ENCODE results near the gene ZDHHC11B. TPM values are rescaled to one million over a fixed set of nuclear protein-coding genes. Genes with fewer than 3 reads are reported as not detected.
"Not testable (repeated sequence)": the region's sequence is repeated elsewhere in the genome, so short reads cannot be mapped to it uniquely, and the experiment has no call there.

The ZDHHC11B gene
- 10 to 100 TPM in 2 of 4 donors, 1 to 10 TPM in 2; 2.2 to 18.8 (median 9.5) TPM for polyA plus RNA-seq
- long read RNA-seq, donor 1, partial matches to known transcripts = 15 of 17 reads
- long read RNA-seq, donor 1, other reads (novel, unspliced or antisense) = 0 of 17 reads
- long read RNA-seq, donor 2, partial matches to known transcripts = 0 of 1 reads
- long read RNA-seq, donor 2, other reads (novel, unspliced or antisense) = 0 of 1 reads
- long read RNA-seq, donor 3, partial matches to known transcripts = 20 of 20 reads
- long read RNA-seq, donor 3, other reads (novel, unspliced or antisense) = 0 of 20 reads
- long read RNA-seq, donor 4 = 0 reads
- long read RNA-seq, donor 5 = 0 reads
- long read RNA-seq, donor 6, partial matches to known transcripts = 0 of 2 reads
- long read RNA-seq, donor 6, other reads (novel, unspliced or antisense) = 0 of 2 reads
- long read RNA-seq, donor 7 = 0 reads
- long read RNA-seq, donor 8 = 0 reads
- long read RNA-seq, donor 9, partial matches to known transcripts = 5 of 6 reads
- long read RNA-seq, donor 9, other reads (novel, unspliced or antisense) = 0 of 6 reads
- long read RNA-seq, donor 10, partial matches to known transcripts = 0 of 2 reads
- long read RNA-seq, donor 10, other reads (novel, unspliced or antisense) = 0 of 2 reads

GRCh38 chr5:784428-785177, at the start of gene ZDHHC11B:
Gene ZDHHC11B, minus strand, starts transcription at chr5:784729. Its CDS starts 17,810 bp downstream, at chr5:766919.
- not testable (repeated sequence) for FAIRE-seq; H3K4me1 ChIP-seq (ENCODE audit: control insufficient read depth in 3 of 3, insufficient read depth in 2 of 3, low read depth in 1 of 3, low read length in 2 of 3); H3K36me3 ChIP-seq (ENCODE audit: control insufficient read depth in 3 of 3, insufficient read depth in 2 of 3, low read depth in 1 of 3, low read length in 3 of 3); H3K27me3 ChIP-seq (ENCODE audit: control insufficient read depth in 3 of 3, insufficient read depth in 3 of 3, low read length in 3 of 3)
- Histone ChIP-seq H3K27ac (ENCODE audit: low read depth in 1 of 3, low read length in 2 of 3) (peak within 1 kb of the TSS; percentile 13 to 65 (median 43)), H3K4me3 (ENCODE audit: low read depth in 1 of 3, low read length in 3 of 3) (peak within 1 kb of the TSS; percentile 46 to 75 (median 74)), H3K9me3 (ENCODE audit: control insufficient read depth in 2 of 2, insufficient read depth in 1 of 2, low read depth in 1 of 2, low read length in 1 of 2) (peaks cover 0 to 19% of the 10 kb centered on the region in 2 donors)
- DNase-seq = peak in 1 of 2 donors; percentile 95
- WGBS, 3 donors = 0 to 1% (median 1%) methylated on average over 38 to 101 of the region's 101 CpGs

- not testable (repeated sequence) for DNase-seq; H3K4me1 ChIP-seq (ENCODE audit: control insufficient read depth in 3 of 3, insufficient read depth in 2 of 3, low read depth in 1 of 3, low read length in 2 of 3); H3K9me3 ChIP-seq (ENCODE audit: control insufficient read depth in 2 of 2, insufficient read depth in 1 of 2, low read depth in 1 of 2, low read length in 1 of 2); H3K36me3 ChIP-seq (ENCODE audit: control insufficient read depth in 3 of 3, insufficient read depth in 2 of 3, low read depth in 1 of 3, low read length in 3 of 3); H3K4me3 ChIP-seq (ENCODE audit: low read depth in 1 of 3, low read length in 3 of 3); FAIRE-seq; H3K27me3 ChIP-seq (ENCODE audit: control insufficient read depth in 3 of 3, insufficient read depth in 3 of 3, low read length in 3 of 3); H3K27ac ChIP-seq (ENCODE audit: low read depth in 1 of 3, low read length in 2 of 3)
- 72 to 87% (median 77%) methylated on average over 2 of the region's 2 CpGs for WGBS, 3 donors
Observed at GRCh38 chr5:834013-834412, 49.5 kb upstream of the ZDHHC11B start.

GRCh38 chr5:828194-828593, 43.7 kb upstream of the ZDHHC11B start:
- H3K27ac ChIP-seq (ENCODE audit: low read depth in 1 of 3, low read length in 2 of 3); H3K9me3 ChIP-seq (ENCODE audit: control insufficient read depth in 2 of 2, insufficient read depth in 1 of 2, low read depth in 1 of 2, low read length in 1 of 2); H3K4me3 ChIP-seq (ENCODE audit: low read depth in 1 of 3, low read length in 3 of 3); FAIRE-seq; DNase-seq; H3K27me3 ChIP-seq (ENCODE audit: control insufficient read depth in 3 of 3, insufficient read depth in 3 of 3, low read length in 3 of 3); H3K4me1 ChIP-seq (ENCODE audit: control insufficient read depth in 3 of 3, insufficient read depth in 2 of 3, low read depth in 1 of 3, low read length in 2 of 3): not testable (repeated sequence)
- peaks cover 0 to 17% (median 0%) of the 10 kb centered on the region in 3 donors for H3K36me3 ChIP-seq (ENCODE audit: control insufficient read depth in 3 of 3, insufficient read depth in 2 of 3, low read depth in 1 of 3, low read length in 3 of 3)
- WGBS, 3 donors = 94 to 97% (median 97%) methylated on average over 13 to 18 of the region's 19 CpGs

- H3K9me3 ChIP-seq (ENCODE audit: control insufficient read depth in 2 of 2, insufficient read depth in 1 of 2, low read depth in 1 of 2, low read length in 1 of 2) = not testable (repeated sequence)
- 0 to 69% (median 11%) methylated on average over 1 of the region's 1 CpG for WGBS, 3 donors
Observed at GRCh38 chr5:825544-825943, 41.0 kb upstream of the ZDHHC11B start.

GRCh38 chr5:821504-821903, 37.0 kb upstream of the ZDHHC11B start:
- Histone ChIP-seq H3K4me1 (ENCODE audit: control insufficient read depth in 3 of 3, insufficient read depth in 2 of 3, low read depth in 1 of 3, low read length in 2 of 3) (peaks cover 0 to 12% (median 0%) of the 10 kb centered on the region in 3 donors), H3K36me3 (ENCODE audit: control insufficient read depth in 3 of 3, insufficient read depth in 2 of 3, low read depth in 1 of 3, low read length in 3 of 3) (peaks cover 0 to 40% (median 0%) of the 10 kb centered on the region in 3 donors), H3K27ac (ENCODE audit: low read depth in 1 of 3, low read length in 2 of 3) (no peak overlapping the region), H3K4me3 (ENCODE audit: low read depth in 1 of 3, low read length in 3 of 3) (no peak overlapping the region), H3K9me3 (ENCODE audit: control insufficient read depth in 2 of 2, insufficient read depth in 1 of 2, low read depth in 1 of 2, low read length in 1 of 2) (no peaks in the 10 kb centered on the region), H3K27me3 (ENCODE audit: control insufficient read depth in 3 of 3, insufficient read depth in 3 of 3, low read length in 3 of 3) (no peaks in the 10 kb centered on the region)
- FAIRE-seq (no peak), DNase-seq (no peak)
- WGBS, 3 donors = 53 to 83% (median 67%) methylated on average over 7 to 8 of the region's 8 CpGs

More at GRCh38 chr5:825544-825943, 41.0 kb upstream of the ZDHHC11B start:
- peak in 1 of 2 donors; percentile 71 for DNase-seq
- not testable (repeated sequence) for H3K4me3 ChIP-seq (ENCODE audit: low read depth in 1 of 3, low read length in 3 of 3); H3K4me1 ChIP-seq (ENCODE audit: control insufficient read depth in 3 of 3, insufficient read depth in 2 of 3, low read depth in 1 of 3, low read length in 2 of 3); FAIRE-seq; H3K27ac ChIP-seq (ENCODE audit: low read depth in 1 of 3, low read length in 2 of 3); H3K27me3 ChIP-seq (ENCODE audit: control insufficient read depth in 3 of 3, insufficient read depth in 3 of 3, low read length in 3 of 3)
- peaks cover 0 to 18% (median 0%) of the 10 kb centered on the region in 3 donors for H3K36me3 ChIP-seq (ENCODE audit: control insufficient read depth in 3 of 3, insufficient read depth in 2 of 3, low read depth in 1 of 3, low read length in 3 of 3)

GRCh38 chr5:820245-820644, 35.7 kb upstream of the ZDHHC11B start:
- peak overlapping the region in 1 of 3 donors; percentile 31 for H3K27ac ChIP-seq (ENCODE audit: low read depth in 1 of 3, low read length in 2 of 3)
- peaks cover 0 to 40% (median 0%) of the 10 kb centered on the region in 3 donors for H3K36me3 ChIP-seq (ENCODE audit: control insufficient read depth in 3 of 3, insufficient read depth in 2 of 3, low read depth in 1 of 3, low read length in 3 of 3)
- peaks cover 0 to 12% (median 0%) of the 10 kb centered on the region in 3 donors for H3K4me1 ChIP-seq (ENCODE audit: control insufficient read depth in 3 of 3, insufficient read depth in 2 of 3, low read depth in 1 of 3, low read length in 2 of 3)
- peak in 1 of 2 donors; percentile 73 for DNase-seq
- H3K4me3 ChIP-seq (ENCODE audit: low read depth in 1 of 3, low read length in 3 of 3) = no peak overlapping the region
- whole genome bisulfite sequencing, 3 donors = 48 to 69% (median 62%) methylated on average over 3 of the region's 3 CpGs
- H3K9me3 ChIP-seq (ENCODE audit: control insufficient read depth in 2 of 2, insufficient read depth in 1 of 2, low read depth in 1 of 2, low read length in 1 of 2) = peaks cover 0 to 6% of the 10 kb centered on the region in 2 donors
- H3K27me3 ChIP-seq (ENCODE audit: control insufficient read depth in 3 of 3, insufficient read depth in 3 of 3, low read length in 3 of 3) = peaks cover 0 to 2% (median 0%) of the 10 kb centered on the region in 3 donors
- no peak for FAIRE-seq

GRCh38 chr5:819078-819477, 34.5 kb upstream of the ZDHHC11B start:
- Histone ChIP-seq H3K36me3 (ENCODE audit: control insufficient read depth in 3 of 3, insufficient read depth in 2 of 3, low read depth in 1 of 3, low read length in 3 of 3) (peaks cover 0 to 31% (median 0%) of the 10 kb centered on the region in 3 donors), H3K9me3 (ENCODE audit: control insufficient read depth in 2 of 2, insufficient read depth in 1 of 2, low read depth in 1 of 2, low read length in 1 of 2) (peaks cover 0 to 8% of the 10 kb centered on the region in 2 donors), H3K4me1 (ENCODE audit: control insufficient read depth in 3 of 3, insufficient read depth in 2 of 3, low read depth in 1 of 3, low read length in 2 of 3) (peaks cover 0 to 12% (median 0%) of the 10 kb centered on the region in 3 donors), H3K27ac (ENCODE audit: low read depth in 1 of 3, low read length in 2 of 3) (no peak overlapping the region), H3K4me3 (ENCODE audit: low read depth in 1 of 3, low read length in 3 of 3) (no peak overlapping the region), H3K27me3 (ENCODE audit: control insufficient read depth in 3 of 3, insufficient read depth in 3 of 3, low read length in 3 of 3) (peaks cover 0 to 2% (median 0%) of the 10 kb centered on the region in 3 donors)
- WGBS, 3 donors = 82 to 90% (median 86%) methylated on average over 3 of the region's 3 CpGs
- FAIRE-seq = no peak
- no peak for DNase-seq

- WGBS, 3 donors = 94 to 97% (median 94%) methylated on average over 13 to 15 of the region's 15 CpGs
- FAIRE-seq = no peak
- peaks cover 0 to 8% of the 10 kb centered on the region in 2 donors for H3K9me3 ChIP-seq (ENCODE audit: control insufficient read depth in 2 of 2, insufficient read depth in 1 of 2, low read depth in 1 of 2, low read length in 1 of 2)
Observed at GRCh38 chr5:816176-816575, 31.6 kb upstream of the ZDHHC11B start.

More at GRCh38 chr5:816176-816575, 31.6 kb upstream of the ZDHHC11B start:
- H3K27ac ChIP-seq (ENCODE audit: low read depth in 1 of 3, low read length in 2 of 3) = no peak overlapping the region
- H3K27me3 ChIP-seq (ENCODE audit: control insufficient read depth in 3 of 3, insufficient read depth in 3 of 3, low read length in 3 of 3) = peaks cover 0 to 2% (median 0%) of the 10 kb centered on the region in 3 donors
- no peak for DNase-seq
- no peak overlapping the region for H3K4me3 ChIP-seq (ENCODE audit: low read depth in 1 of 3, low read length in 3 of 3)
- H3K36me3 ChIP-seq (ENCODE audit: control insufficient read depth in 3 of 3, insufficient read depth in 2 of 3, low read depth in 1 of 3, low read length in 3 of 3) = peaks cover 0 to 22% (median 0%) of the 10 kb centered on the region in 3 donors
- H3K4me1 ChIP-seq (ENCODE audit: control insufficient read depth in 3 of 3, insufficient read depth in 2 of 3, low read depth in 1 of 3, low read length in 2 of 3) = peaks cover 0 to 12% (median 0%) of the 10 kb centered on the region in 3 donors
